Skeletal muscle cell (primary cell): ENCODE data around the gene LRRFIP1.

ENCODE experiments used
- DNase-seq: peaks from one replicate; pipeline ENCODE4 v3.0.0-alpha.2; 2010; ENCODE audit warnings: low read depth
- H3K4me3 ChIP-seq: 2 replicates; pipeline ENCODE4 v1.5.1; 2011; ENCODE audit warnings: low read depth, mild to moderate bottlenecking, control low read depth, low read length, moderate library complexity

Gene LRRFIP1

DNA sequence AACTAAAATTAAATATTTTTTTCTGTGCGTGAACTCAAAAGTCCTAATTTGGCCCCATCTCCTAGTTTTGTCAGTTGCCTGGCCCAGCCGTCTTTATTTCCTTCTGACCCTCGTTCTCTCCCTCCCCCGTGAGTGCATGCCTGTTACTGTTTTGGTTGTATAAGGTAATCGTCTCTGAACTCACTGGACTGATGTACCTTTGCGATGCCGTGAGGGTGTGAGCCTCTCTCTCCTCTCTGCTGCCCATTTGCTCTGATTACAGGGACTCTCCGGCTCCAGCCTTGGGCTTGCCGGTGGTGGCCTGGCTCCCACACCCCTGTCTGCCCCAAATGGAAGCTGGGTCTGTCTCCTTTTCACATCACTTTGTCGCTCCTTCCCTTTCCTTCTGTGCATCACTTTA, 104.7 kb downstream of the LRRFIP1 start:
- no peak for DNase-seq
- H3K4me3 ChIP-seq = no peak overlapping the region

DNA sequence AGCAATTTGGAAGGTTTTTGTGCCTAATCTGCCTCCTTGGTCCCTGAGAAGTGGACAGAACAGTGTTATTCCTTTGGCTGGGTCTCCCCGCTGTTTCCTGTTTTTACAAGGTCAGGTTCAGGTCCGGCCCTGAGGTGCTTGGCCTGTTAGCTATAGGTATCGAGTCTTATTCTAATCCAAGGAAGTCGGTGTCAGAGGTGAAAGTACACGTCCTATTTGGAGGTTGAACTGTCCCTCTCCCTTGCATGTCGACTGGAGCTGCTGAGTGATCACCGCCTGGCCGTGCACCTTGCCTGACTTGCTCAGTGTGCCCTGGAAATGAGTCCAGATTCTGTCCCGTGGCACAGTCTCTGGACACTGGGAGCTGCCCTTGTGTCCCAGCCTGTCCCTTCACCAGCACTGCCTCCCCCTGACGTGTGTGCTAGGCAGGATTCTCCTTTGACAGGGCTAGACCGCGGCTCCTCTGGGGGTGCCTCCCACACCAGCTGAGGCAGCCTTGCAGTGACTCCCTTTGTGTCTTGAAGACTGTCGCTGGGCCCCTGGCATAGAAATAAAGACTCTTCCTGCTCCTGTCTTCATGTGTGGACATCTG, 105.5 kb downstream of the LRRFIP1 start:
- DNase-seq = no peak
- H3K4me3 ChIP-seq = no peak overlapping the region

DNA sequence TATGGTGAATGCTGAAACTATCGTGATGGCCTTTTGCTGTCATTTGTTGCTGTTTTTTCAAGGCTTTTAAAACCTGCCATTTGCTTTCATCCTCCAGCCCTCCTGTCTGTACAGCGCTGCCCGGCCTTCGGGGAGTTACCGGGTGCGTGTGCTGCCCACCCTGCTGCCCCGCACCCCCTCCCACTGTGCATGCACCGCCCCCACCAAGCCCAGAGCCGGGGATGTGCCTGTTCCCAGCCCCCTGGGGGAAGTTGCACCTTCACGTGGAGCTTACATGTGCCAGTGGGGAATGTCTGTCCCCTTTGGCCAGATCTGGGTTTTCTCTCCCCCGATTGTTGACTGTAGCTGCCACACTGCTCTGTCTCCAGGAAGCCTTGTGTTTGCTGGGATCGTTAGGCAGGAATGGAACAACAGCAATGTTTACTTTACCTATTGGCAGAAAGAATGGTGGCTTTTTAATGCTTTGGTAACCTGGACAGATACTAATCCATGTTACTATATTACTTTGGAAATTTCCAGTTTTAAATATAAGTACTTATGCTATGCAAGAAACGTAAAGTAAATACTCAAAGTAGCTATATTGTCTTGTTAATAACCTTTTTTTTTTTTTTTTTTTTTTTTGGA, 106.4 kb downstream of the LRRFIP1 start:
- DNase-seq = no peak
- no peak overlapping the region for H3K4me3 ChIP-seq

DNA sequence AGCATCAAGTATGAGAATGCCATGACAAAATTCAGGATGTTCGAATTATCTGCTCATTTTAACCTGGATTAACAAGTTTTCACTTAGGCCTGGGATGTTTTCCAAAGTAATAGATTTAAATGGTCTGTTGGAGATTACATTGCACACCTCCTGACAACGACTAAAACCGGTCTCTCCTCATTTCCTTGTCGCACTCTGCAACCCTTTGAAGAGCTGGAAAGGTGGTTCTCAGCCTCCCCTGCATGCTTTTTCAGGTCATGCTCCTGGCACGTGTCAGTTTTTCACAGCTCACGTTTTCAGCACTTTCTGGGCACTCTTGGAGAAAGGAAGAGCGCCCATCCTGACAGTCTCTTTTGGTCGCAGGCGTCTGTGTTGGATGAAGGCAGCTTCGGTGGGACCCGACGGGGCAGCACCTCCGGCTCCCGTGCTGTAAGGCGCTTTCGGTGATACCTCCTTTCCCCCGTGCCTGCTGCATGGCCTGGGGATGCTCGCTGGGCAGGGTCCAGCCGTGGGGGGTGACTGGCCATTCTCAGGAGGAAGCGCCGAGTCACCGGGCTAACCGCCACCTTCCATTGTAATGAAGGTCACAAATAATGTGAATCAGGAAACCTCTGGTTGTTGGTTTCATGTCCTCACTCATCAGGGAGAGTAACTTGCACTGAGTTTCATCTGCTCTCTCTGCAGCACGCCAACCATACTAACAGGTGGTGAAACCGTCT, 107.7 kb downstream of the LRRFIP1 start:
- no peak for DNase-seq
- no peak overlapping the region for H3K4me3 ChIP-seq

DNA sequence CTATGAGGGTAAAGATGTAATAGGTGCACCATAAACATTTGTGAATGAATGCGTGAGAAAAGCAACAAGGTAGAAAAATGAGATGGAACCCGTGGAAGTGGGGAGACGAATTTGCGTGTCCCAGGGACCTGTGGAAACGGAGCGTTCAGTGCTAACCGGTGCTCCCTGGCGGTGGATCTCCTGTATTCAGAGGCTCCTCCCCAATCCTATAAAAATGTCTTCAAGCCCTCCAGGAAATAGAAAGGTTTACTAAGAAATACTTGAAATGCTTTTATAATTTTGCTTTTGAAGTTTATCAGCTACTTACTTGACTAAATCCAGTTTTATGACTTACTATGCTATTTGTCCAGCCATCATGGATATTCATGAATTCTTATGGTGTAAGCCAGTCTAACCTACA, 108.4 kb downstream of the LRRFIP1 start:
- no peak overlapping the region for H3K4me3 ChIP-seq
- no peak for DNase-seq

DNA sequence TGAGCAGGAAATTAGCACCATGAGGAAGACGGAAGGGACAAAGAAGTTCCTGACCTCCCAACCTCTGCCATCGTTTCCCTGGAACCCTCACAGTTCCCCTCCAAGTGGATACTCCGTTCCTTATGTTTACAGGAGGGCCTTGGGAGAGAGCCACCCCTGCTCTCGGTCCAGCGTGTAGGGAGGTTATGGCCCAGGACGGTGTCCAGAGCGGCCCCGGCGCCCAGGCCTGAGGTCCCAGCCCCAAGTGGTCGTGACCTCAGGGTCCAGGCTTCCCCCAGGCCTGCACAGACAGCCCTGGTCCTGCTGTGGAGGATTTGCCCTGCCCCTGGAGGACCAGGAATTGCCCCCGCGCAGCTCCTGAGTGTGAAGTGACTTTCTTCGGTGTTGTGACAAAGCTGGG, 109.4 kb downstream of the LRRFIP1 start:
- no peak for DNase-seq
- no peak overlapping the region for H3K4me3 ChIP-seq

DNA sequence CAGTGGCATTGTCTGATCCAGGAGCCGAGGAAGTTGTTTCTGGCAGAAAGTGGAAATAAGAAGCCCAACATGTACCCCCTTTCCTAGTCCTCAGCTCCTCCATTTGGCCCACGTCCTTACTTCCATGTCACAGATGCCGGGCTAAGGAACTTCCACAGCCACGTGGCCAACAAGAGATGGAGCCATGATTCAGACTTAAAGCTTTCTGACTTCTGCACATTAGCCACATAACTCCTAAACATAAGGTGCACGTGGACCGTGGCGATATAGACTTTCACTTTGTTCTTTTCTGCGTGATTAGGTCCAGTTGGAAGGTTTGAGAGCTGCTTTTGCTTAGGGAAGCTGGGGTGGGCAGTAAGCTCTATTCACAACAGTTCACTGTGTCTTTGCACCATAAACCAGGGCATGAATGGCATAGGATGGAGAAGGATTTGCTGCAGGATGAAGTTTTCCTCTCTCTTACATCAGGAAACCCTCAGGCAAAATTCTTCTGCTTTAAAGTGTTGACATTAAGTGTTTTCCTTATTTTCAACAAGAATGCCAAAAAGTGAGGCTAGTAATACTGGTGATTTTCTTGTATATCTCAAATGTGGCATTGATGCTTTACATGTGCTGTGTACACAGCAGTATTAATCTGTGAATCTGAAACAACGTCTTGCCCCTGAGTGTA, 109.9 kb downstream of the LRRFIP1 start:
- no peak for DNase-seq
- H3K4me3 ChIP-seq = no peak overlapping the region

DNA sequence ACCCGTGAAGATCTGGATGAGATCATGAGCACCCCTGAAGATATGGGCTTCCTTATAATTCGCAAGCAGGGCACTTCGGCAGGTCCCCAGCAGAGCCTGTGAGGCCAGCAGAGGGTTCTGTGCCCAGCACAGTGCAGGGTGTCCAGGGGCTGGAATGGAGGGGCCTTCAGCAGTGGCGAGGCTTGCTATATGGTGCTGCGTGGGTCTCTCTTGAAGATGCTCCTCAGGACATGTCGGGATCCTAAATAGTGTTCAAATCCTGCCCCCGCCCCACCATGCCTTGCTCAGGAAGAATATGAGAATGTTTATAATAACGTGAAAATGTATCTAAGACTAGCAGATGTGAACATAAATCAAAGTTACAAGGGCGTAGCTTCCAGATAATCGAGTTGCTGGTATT, 110.9 kb downstream of the LRRFIP1 start:
- no peak for DNase-seq
- no peak overlapping the region for H3K4me3 ChIP-seq

DNA sequence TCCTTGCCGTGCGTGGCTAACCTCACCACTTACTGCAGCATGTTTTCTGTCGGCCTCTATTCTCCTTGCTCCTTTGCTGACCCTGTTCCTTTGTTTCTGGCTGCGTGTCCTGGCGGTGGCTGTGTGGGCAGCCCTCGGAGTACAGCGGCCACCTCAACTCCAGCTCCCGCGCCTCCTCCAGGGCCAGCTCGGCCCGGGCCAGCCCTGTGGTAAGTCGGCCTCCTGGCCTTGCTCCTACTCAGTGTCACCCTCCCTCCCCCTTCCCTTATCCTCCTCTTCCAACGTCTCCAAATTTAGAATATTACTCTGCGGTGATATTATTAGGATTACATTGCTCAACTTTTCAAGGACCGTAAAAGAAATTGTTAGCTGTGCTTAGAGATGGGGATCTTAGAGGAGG, 111.7 kb downstream of the LRRFIP1 start:
- no peak for DNase-seq
- no peak overlapping the region for H3K4me3 ChIP-seq

DNA sequence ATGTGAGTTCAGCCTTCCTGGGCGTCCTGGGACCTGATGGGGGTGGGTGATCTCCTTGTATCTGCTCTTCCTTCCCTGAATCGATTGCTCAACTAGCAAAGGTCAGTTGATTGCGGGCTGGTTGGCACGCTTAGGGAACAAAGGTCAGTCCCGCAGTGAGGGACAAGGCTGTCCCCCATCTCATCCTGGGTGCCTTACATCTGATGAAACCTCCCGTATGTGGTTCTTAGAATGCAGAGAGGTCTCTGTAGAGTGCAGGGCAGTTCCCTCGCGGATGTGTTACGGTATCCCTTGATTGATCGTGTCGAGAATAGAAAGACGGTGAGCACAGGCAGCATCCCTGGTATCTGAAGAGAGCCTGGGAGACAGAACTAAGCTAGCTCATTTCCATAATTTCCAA, 114.8 kb downstream of the LRRFIP1 start:
- DNase-seq = no peak
- no peak overlapping the region for H3K4me3 ChIP-seq

DNA sequence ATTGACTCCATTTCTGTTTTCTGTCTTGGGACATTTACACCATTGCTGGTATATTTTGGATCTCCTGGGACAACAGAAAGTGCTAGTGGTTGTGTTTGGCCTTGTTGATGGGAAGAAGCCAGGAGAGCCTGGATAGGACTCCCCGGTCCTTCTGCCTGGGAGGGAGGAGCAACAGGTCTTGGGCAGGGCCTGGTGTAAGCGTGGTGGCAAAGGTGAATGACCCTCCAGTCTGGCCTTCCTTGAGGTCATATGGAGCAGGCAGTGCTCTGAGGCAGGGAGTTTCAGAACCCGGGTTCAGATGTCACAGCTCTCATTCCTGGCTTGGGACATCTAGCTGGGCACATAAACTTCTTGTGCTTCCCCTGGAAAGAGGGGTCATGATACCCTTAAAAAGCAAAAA, 115.2 kb downstream of the LRRFIP1 start:
- no peak overlapping the region for H3K4me3 ChIP-seq
- no peak for DNase-seq

DNA sequence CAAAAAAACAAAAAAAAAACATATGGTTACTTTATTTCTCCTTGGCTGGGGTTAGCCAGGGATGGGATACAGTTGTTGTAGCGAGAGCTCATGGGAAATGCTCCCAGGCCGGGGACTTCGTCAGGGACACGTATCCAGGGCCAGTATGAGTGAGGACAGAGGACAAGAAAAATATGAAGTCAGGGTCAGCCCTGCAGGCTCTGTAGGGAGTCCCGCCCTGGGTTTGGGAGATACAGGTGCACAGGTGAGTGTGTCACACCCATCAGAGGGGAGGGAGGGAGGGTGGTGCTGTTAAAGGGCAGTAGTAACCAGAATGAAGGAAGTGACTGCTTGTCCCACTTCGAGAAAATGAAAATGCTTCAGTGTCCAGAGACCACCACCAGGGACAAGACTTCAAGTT, 115.6 kb downstream of the LRRFIP1 start:
- H3K4me3 ChIP-seq = no peak overlapping the region
- no peak for DNase-seq

DNA sequence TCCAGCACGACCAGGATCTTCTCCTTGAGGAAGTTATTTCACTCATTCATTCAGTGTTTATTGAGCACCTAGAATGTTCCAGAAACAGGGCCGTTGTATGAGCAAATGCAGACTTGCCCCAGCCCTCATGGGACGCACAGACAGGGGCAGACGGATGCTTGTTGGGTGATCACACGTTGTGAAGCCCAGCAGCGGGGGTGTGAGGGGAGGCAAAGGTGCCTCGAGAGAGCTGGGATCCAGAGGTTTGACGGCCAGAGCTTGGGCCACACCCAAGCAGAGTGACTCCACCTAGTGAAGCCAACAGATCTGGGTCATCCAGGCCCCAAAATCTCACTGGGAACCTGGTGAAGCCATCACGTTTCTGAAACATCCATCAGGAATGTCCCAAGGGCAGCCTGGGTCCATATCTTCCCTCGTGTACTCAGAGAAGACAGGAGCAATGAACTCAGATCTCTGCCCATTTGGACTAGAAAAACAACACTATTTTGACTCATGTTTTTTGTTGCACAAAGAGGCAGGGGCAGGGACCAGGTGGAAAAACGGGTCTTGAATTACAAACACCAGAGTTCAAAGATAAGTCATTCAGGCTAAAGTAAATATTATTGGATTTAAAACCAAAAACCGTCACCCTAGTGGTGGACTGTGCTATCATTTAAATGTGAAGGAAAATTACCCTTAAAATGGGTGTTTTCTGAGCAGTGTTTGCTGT, 116.3 kb downstream of the LRRFIP1 start:
- no peak for DNase-seq
- no peak overlapping the region for H3K4me3 ChIP-seq

DNA sequence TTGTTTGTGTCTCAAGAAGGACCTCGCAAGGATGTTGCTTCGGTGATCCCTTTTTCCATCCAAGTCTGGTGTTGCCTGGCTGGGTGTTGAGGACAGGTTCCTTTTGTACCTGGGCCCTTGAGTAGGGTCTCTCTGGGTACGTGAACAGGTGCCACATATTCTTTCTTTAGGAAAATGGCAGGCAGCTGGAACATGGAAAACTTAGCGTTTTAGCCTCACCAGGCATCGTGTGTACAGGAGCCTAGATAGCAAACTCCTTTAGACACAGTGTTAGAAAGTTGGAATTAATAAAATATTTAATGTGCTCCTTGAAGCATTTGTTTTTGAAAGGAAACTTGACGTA, 116.9 kb downstream of the LRRFIP1 start:
- DNase-seq = no peak
- H3K4me3 ChIP-seq = no peak overlapping the region

DNA sequence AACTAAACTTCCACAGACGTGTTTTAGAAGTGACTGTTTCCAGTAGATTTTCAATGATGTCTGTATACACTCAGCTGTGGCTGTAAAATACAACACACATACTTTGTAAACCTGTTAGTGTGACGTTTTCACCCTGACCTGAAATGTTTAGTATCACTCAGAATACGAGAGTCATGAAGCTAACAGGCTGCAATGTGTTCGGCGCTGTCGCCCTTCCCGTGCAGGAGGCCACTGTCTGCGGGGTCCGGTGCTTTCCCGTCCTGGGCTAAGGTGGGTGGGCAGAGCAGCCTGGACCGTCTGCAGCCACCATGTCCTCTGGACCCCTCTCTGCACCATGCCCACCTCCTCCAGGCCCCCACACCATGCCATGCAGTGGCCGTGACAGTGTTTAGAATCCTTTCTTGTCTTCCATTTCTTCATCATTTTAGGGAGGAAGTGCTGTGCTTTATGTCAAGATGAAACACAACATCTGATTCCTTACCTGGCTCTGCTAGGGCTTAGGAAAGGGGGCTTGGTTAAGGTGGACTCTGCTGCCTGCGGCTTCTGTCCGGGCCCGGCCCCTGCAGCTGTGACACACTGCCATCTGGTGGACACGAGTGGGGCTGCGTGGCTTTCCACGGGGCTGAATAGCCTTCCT, 117.3 kb downstream of the LRRFIP1 start:
- no peak overlapping the region for H3K4me3 ChIP-seq
- no peak for DNase-seq

DNA sequence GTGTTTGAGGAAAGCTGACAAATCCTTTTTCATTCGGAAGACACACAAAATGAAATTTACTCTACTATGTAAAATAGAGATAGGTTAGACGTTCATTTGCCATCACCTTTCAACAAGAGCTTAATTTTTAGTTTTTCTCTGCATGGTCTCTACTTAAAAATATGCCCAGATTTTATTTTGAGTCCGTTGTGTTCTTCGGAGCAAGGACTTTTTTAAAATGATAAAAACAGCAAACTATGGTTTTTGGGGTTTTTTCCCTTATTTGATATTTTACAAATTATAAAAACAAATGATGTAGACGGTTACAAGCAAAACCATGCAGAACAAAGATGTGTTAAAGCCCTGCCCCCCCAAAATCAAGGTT, 117.8 kb downstream of the LRRFIP1 start:
- H3K4me3 ChIP-seq = no peak overlapping the region
- no peak for DNase-seq

DNA sequence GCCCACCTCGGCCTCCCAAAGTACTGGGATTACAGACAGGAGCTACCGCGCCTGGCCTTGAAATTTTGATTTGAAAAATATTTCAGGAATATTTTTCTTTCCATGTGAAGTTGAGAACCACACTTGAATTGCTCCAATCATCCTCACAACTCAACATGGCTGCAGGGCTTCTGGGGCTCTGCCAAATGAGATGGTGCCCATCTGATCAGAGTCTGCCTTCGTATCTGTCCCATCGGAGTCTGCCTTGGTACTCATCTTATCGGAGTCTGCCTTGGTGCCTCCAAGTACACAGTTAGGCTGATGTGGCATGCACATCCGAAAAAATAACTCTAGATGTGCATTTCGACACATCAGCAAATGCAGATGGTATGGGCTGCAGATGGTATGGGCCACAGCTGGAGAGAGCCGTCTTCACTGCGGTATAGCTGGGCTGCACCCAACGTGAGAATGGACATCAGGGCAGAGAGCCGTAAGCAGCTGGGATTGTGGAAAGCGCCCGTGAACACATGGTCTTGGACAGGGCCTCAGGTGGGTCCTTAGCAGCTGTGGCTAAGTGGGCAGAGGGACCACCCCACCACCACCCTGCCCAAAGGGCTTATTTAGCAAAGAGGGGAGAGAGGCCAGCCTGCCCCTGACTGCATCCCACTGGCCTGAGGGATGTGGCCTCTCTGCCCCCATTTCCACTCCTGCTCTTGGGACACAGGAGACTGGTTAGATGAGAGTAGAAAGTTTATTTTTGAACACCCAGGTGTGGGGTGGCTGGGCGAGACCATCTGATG, 119.1 kb downstream of the LRRFIP1 start:
- no peak overlapping the region for H3K4me3 ChIP-seq

DNA sequence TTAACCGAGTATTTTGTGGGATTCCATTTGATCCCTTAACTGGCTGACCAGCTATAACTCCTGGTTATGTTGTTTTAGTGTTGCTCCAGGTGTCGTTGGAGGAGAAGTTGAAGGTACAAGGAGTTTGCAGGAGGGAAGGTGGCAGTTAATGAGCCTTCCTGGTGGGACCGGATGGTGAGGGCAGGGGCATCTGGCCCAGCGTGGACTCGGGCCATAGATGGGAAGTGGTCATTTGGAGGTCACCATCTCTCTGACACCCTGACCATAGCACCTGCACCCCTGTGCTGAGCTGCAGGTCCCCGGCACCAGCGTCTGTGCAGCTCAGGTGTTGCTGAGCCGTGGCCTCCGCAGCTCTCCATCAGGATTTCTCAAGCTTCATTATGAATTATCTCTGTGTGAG, 119.8 kb downstream of the LRRFIP1 start:
- no peak overlapping the region for H3K4me3 ChIP-seq

More for the DNA sequence above, 119.1 kb downstream of the LRRFIP1 start:
- no peak for DNase-seq

DNA sequence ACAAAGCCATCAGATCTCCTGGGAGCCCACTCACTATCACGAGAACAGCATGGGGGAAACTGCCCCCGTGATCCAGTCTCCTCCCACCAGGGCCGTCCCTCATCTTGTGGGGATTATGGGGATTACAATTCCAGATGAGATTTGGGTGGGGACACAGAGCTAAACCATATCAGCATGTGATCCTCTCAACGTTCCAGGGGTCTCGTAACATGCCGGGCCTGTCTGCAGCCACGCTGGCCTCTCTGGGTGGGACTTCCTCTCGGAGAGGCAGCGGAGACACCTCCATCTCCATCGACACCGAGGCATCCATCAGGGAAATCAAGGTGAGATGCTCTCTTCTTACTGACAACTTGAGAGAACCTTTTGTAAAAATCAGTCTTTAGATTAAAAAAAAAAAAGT, 121.6 kb downstream of the LRRFIP1 start:
- H3K4me3 ChIP-seq = no peak overlapping the region
- no peak for DNase-seq

More for the DNA sequence above, 119.8 kb downstream of the LRRFIP1 start:
- no peak for DNase-seq
